Breast epithelium (tissue), 3 donors: ENCODE data around the gene RERG.

ENCODE experiments used
- POLR2A ChIP-seq: fragments of 450-650 bp; IDR thresholded peaks from one replicate; pipeline ENCODE4 v1.6.1; 2016; ENCODE audit warnings: antibody characterized with exemption, mild to moderate bottlenecking, moderate library complexity
- TF ChIP-seq, protein P1 (sequence below), 3 donors: fragments of 450-650 bp; IDR thresholded peaks; one replicate each; pipeline ENCODE4 v1.5.1; 2016 to 2017; ENCODE audit warnings: antibody characterized with exemption in 3 of 3, mild to moderate bottlenecking in 3 of 3, moderate library complexity in 3 of 3

- TF ChIP-seq POLR2A, result no peak
- TF ChIP-seq, protein P1, sequence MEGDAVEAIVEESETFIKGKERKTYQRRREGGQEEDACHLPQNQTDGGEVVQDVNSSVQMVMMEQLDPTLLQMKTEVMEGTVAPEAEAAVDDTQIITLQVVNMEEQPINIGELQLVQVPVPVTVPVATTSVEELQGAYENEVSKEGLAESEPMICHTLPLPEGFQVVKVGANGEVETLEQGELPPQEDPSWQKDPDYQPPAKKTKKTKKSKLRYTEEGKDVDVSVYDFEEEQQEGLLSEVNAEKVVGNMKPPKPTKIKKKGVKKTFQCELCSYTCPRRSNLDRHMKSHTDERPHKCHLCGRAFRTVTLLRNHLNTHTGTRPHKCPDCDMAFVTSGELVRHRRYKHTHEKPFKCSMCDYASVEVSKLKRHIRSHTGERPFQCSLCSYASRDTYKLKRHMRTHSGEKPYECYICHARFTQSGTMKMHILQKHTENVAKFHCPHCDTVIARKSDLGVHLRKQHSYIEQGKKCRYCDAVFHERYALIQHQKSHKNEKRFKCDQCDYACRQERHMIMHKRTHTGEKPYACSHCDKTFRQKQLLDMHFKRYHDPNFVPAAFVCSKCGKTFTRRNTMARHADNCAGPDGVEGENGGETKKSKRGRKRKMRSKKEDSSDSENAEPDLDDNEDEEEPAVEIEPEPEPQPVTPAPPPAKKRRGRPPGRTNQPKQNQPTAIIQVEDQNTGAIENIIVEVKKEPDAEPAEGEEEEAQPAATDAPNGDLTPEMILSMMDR (IDR thresholded peaks at IDR 0.05), result no peak
Measured at GRCh38 chr12:15154103-15154502, 67.1 kb downstream of the RERG start.
